Superior temporal gyrus (tissue), 1 donor: ENCODE data around the gene SCNM1.
A peak's percentile ranks its signal among the peaks of the same experiment; 100 is the strongest.

Experiments
- DNase-seq: peaks from one replicate; pipeline ENCODE4 v3.0.0-alpha.2; 2016; ENCODE audit errors: extremely low spot score

SCNM1 gene, protein sequence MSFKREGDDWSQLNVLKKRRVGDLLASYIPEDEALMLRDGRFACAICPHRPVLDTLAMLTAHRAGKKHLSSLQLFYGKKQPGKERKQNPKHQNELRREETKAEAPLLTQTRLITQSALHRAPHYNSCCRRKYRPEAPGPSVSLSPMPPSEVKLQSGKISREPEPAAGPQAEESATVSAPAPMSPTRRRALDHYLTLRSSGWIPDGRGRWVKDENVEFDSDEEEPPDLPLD

DNA sequence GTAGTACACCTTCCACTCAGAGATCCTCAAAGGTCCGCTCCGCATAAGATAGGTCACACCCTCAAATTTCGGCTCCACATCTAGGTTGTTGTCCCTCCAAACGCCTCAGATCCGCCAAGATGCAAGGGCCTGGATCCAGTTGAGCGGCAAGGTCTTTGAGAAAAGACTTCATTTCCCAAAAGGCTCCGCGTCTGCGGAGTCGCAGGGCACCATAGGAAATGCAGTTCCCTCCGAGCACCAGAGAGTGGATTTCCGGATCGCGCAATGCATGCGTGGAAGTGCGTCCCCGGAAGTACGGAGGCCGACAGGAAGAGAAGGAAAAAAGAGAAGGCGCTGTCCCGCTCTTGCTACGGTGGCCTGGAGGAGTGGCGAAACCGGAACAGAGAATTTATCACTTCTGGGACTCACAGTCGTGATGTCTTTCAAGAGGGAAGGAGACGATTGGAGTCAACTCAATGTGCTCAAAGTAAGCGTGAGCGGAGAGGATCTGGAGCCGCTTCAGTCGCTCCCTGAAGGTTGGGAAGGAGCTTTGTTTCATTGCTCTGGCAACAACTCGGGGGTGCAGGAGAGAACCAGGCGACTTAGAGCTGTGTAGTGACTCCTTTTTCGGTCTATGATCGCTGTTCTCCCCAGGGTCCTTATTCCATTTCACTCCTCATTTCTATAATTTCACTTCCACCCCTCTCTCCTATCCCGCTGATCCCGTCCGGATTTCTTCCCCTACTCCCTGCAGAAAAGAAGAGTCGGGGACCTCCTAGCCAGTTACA, at the start of gene SCNM1, which contains the start of gene LYSMD1:
Gene SCNM1, plus strand, starts transcription at position 407 of the 767 bp plus-strand sequence. Its CDS starts 9 bp downstream, at position 416.
Gene LYSMD1, minus strand, starts transcription at position 165 of the 767 bp plus-strand sequence. CDS start 644 bp downstream, outside the sequence.
- peak; percentile 100 for DNase-seq

DNA sequence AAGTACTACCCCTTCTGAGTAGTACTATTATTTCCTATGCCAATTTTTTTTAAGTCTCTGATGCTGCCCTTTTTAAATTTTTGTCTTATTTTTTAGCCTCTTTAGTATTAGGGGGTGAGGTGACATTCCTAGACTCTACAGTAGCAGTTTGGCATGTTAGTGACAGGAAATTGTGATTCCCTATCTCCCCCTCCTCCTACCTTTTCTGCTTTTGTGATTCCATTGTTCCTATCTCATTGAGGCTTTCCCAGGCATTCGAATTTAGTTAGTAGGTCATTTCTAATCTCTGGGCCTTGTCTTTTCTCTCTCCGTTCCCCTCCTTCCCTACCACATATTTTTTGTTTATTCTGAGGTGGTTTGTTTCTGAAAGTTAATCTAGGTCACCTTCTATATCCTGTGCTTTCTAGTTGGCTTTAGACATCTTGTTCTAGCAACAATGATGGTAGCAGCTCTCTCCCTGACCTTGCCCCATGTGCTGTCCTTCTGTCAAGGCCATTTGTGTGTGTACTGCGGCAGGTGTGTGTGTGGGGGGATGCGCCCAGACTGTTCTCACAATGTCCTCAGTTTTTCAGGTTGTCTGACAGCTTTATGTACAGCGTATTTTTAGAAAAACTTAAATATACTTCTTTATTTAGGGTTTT, 41.1 kb upstream of the SCNM1 start:
- no peak for DNase-seq

DNA sequence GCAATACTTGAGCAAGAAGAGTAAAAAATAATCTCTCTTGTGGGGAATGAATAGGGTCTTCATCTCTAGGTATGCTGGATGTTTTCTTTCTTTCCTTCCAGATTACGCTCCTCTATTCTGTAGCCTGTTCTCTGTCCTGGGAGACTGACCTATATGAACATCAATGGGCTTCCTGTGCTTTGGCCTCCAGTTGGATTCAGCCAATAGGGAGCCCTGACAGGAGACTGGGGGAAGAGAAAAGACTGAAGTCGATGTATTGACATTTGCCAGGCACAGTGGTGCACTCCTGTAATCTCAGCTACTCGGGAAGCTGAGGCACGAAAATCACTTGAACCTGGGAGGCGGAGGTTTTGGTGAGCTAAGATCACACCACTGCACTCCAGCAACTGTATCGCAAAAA, 37.1 kb upstream of the SCNM1 start:
- no peak for DNase-seq

- DNase-seq: peak; percentile 66
These were observed 34.9 kb upstream of the SCNM1 start for GRCh38 chr1:151130987-151131586.

GRCh38 chr1:151131701-151132334, 34.1 kb upstream of the SCNM1 start:
- no peak for DNase-seq

DNA sequence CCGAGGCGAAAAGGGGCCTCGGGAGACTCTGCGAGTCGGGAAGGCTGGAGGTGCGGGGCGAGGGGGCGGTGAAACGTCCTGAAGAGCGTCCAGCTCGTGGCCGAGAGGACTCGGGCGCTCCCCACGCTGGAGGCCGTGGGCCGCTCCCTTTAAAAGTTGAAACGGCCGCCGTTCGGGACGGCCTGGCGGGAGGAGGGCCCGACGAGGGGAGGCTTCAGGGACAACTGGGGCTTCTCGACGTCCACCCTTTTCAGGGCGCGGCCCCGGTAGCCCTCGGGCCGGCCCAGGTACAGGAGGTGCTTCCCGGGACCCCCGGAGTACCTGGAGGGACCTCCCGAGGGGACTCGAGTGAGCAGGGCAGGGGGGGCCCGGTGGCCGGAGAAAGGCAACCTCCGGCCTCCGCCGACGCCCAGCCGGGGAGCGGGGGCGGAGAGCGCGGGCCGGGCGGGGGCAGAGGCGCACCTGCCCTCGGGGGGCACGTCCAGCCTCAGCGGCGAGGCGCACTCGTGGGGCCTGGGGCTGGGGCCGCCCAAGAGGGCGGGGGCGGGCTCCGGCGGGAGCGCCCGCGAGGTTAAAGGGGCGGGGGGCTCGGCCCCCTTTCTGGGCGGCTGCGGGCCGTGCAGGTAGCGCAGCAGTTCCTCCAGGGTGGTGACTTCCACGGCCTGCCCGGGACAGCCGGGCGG, 33.5 kb upstream of the SCNM1 start:
- DNase-seq: no peak

GRCh38 chr1:151133018-151133806, 32.7 kb upstream of the SCNM1 start:
- DNase-seq: no peak

GRCh38 chr1:151134396-151134795, 31.5 kb upstream of the SCNM1 start:
- no peak for DNase-seq

- DNase-seq: no peak
These were observed 31.0 kb upstream of the SCNM1 start for GRCh38 chr1:151134991-151135390.

GRCh38 chr1:151135433-151136385, 30.2 kb upstream of the SCNM1 start:
- DNase-seq: no peak

DNA sequence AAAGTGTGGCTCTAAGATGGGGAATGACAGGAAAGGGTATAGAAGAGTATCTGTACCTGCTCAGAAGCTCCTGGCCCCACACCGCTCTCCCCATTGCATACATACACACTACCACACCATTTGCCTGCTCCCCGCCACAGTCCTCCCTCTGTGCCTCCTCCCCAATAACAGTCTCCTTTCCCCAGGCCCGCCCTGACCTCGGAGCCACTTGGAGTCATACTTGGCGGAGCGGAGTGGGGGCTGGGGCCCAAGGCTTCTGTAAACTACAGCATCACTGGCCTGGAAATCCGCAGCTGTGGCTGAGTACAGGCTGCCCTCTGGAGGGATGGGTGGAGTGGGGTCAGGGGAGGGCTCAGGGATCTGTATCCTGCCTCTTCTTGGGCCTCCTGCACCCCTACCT, 28.2 kb upstream of the SCNM1 start:
- no peak for DNase-seq

DNA sequence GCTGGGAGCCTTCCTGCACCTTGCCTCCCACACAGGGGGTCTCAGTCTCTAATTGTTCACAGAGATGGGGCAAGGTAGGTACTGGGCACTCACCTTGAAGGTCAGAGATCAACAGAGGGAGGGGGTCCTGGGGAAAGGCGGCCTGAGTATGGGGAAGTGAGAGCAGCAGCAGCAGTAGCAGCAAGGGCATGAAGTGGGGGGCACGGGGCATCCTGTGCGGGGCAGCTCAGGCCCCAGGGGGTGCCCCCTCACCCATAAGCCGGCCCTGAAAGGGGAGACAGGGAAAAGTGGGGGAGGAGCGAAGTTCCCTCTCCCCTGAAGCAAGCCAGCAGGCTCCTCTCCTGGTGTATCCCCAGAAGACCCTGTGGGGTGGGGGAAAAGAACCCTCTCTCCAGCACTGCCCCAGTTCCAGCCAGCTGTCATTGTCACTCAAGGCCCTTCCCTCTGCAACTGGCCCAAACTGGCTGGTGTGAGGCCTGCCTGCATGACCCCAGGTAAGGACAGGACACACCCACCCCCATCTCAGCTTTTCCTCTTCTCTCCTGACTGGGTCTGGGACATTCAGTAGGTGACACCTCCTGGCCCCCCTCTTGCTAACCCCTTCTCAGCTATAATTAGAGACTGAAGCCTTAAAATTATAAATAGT, 23.4 kb upstream of the SCNM1 start:
- no peak for DNase-seq

DNA sequence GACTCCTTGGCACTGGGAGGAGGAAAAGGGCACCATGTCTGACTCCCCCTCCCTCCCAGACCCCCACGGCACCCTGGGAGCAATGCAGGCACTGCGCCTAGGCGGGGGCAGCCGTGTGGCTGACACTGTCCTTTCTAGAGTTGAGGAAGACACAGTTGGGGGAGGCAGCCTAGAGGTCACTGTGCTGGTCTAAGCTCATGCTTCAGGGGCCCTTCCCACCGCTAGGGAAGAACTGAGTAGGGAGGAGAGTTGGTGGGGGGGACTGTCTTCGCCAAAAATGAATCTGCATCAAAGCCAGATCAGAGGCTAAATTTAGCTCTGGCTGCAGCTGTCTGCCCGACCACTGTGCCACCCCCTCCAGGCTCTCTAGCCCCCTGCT, 22.9 kb upstream of the SCNM1 start:
- no peak for DNase-seq

GRCh38 chr1:151143986-151144385, 22.0 kb upstream of the SCNM1 start:
- no peak for DNase-seq

DNA sequence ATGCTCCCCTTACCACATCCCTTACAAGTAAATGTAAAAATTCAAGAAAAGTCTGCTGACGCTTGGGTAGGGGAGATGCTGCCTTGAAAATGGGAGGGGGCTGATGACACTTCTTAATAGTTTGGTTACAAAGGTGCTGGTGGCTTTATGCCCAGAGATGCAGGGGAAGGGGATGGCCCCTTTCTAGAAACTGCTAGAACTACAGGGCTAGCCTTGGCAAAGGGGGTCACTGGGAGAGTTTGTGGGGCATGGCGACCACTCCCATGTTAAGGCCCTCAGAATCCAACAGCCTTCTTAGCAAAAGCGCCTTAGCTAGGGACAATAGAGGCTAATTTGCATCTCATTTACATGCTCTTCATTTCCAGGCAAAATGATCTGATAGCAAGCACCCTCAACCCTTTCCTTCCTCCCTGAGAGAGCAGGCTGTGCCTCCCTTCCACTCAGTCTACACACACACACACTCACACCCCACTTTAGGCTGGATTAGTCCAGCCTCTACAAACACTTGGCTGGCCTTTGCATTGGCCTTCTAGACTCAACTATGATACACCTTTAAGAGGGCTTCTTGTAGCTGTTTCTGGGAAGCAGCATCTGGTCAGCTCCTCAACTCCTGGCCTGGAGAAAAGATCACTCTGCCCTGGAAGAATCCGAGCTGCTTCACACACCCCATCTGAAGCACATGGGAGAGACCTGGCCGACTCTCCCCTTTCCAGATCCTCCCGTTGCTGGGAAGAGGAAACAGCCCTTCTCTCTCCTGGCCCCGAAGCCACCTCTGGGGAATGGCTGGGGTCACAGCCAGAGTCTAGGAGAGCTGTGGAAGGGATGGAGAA, 21.3 kb upstream of the SCNM1 start:
- DNase-seq: no peak

DNA sequence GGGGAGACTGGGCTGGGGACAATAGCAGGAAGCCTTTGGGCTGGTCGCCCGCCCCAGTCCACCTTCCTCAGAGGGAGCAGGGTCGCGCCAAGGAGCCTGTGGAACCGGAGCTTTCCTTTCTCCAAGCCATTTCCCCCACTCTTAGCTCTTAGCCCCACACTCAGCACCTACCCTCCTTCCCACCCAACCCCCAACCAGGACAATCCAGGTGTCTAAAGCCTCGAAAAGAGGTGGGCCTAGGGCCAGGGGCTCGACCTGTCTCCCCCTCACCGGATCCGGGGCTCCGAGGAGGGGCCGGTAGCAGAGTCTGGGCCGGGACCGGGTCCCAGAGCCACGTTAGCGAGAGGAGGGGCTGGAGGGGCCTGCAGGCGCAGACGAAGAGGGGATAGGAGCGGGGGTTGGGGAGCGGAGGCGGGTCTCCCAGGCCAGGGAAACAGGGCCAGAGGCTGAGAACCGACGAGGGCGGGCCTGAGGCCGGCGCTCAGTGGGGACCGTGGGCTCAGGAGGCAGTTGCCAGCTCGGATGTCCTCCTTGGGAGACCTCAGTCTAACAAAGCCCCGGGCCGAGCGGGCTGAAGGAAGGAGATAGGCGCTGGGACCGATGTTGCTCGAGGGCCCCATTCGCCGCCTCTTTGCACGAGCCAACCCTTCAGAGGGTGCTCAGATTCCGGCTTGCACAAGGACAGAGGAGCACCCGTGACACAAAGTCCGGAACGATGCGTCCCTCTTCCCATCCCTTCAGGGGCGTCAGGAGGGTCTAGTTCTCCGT, 20.5 kb upstream of the SCNM1 start:
- DNase-seq: peak; percentile 36

DNA sequence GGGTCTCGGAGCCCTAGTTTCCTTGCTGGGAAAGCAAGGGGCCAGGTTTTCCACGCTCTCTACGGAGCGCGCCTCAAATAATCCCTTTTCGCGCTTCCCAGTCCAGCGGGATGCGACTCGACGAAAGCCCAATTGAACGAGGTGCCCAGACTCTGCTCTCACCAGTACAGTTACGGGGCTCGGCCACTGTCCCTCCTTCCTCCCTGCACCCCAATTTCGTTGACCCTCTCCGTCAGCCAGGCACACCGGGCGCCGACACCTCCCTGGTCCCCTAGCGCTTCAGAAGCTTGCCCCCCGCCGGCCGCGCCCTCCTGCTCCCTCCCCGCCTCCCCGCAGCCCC, 19.9 kb upstream of the SCNM1 start:
- DNase-seq: no peak
